ENCODE results near the gene CSGALNACT2.

CSGALNACT2 gene

DNA sequence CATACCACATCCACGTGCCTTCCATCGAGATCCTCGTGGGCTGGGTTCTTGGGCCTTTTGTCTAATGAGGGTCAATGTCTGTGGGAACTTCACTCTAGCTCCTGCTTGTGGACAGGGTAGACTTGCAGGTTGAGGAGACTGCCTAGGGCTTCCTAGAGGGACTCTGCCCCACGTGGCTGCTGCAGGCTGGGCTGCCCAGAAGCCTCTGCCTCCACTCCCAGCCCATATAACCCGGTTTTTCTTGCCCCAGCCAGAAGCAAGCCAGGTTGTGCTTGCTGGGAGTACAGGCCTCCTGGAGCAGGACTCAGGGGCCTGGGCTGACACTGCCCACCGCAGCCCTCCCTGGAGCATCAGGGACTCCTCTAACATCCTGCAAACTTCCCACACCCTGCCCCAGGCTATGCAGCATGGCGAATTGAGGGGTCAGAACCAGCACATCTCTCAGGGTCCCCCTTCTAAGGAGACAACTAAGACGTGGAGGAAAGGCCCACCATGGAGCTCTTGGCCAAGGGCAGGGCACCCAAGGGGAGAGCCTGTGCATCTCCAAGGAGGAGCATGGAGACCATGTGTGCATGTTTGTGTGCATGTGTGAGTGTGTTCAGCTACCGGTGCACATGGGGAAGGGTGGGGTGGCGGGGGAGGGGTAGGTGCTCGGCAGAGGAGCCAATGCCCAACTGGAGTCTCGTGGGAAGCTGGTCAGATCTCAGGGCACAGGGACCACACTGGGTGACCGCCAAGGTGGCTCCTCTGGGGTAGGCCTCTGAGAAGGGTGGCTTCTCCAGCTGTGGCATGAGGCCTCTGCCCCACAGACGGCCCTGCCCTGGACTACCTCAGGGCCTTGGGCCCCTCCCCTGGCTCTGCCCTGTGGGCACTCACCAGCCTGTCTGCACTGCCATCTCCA lies 66.0 kb downstream of the CSGALNACT2 start:
- no peak for DNase-seq

GRCh38 chr10:43204943-43205671 lies 66.9 kb downstream of the CSGALNACT2 start:
- no peak for DNase-seq

DNA sequence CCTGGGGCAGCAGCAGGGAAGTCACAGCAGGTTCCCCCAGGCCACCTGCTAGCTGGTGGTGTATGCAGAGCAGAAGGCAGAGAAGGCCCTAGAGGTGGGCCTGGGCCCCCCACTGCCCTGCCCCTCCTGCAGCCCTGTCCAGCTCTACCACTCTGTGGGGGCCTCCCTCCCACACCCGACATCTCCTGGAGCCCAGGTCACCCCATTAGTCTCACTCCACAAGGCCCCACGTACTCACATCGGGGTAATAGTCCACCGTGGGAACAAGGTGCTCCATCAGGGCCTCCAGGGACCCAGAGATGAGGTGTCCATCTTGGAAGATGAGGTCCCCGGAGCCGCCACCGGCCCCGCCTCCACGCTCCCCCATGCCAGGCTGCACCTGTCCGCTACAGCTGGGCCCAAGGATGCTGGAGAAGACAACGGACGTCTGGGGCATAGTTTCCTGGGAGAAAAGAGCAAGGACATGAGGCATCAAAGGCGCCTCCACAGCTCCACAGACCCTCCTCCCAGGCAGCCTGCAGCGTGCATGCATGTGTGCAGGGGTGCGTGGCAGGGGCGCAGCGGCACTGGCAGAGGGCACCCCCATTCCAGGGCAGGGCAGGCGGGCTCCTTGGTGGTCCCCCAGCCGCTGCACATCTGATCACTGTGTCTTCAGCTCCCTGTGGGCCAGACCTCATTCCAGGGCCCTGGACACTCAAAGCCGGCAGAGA lies 67.6 kb downstream of the CSGALNACT2 start:
- DNase-seq: no peak

DNA sequence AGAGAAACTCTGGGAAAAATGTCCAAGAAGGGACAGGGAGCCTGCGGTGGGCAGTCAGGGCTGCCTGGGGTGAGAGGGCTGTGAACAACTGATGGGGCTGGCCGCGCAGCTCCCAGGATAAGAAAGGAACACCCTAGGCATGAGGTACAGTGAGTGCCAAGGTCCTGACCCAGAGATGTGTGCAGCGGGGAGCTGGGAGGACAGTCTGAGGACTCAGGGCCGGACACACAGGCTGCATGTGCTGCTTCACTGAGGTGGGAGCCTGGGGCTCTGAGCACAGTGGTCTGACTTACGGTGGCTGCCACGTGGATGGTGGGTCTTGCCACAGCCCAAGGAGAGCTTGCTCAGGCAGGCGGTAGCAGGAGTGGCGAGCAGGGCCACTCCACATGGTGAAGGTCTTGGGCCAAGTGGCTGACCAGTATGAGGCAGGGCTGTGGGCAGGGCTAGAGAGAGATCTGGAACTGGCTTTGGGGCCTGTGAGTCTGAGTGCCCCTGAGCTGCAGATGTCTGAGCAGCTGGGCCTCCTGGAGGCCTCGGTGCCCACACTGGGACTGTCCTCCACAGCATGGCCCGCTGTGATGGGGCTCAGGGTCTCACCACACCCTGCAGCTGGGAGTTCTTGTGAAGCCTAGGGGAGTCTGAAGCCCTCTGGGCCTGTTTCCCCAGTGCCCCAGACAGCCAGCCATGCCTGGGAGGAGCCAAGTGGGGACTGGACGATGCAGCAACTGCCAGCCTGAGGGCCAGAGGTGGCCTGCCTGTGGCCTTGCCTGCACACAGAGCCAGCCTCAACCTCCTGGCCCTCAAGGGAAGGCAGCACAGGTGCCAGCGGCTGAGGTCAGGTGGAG lies 68.4 kb downstream of the CSGALNACT2 start:
- no peak for DNase-seq

DNA sequence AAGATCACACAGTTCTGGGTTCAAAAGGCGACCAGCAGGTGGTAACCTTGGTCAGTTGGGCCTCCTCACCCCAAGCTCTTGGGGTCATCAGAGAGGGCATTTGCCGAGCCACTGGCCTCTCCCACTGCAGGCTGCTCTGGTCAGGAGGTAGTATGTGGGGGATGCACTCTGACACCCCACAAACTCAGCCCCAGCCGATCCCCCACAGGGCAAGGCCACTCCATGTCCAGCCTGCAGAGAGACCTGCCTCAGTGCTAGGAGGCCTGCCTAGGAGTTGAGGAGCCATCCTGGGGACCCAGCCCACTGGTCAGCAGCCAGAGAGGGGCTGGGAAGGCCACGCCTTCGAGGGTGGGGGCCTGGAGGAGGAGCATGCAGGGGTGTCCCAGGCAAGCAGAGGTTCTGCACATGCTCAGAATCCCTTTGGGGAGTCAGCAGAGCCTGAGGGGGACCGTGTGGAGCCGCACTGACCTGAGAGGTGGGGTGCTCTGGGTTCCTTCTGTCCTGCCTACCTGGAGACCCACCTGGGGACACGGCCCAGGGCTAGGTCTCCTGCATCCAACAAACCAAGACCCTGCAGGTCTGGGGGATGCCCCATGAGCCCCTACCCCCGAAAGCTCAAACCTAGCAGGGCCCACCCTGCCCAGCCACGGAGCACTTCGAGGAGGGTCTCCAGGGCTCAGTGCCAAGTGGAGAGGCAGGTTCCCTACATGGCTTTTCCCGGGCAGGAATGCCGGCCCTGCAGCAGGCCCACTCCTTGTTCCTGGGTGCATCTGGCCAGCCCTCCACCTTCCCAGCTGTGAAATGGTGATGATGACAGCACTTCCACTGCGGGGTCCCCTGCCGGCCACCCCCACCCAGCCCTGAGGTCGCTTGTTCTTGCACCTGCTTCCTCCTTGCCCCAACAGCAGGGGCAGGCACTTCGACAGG lies 70.2 kb downstream of the CSGALNACT2 start:
- no peak for DNase-seq

- no peak for DNase-seq
Measured at GRCh38 chr10:43209074-43209455, 70.8 kb downstream of the CSGALNACT2 start.

GRCh38 chr10:43209651-43210141 lies 71.5 kb downstream of the CSGALNACT2 start:
- DNase-seq: no peak

- no peak for DNase-seq
Measured at GRCh38 chr10:43210556-43210955, 72.3 kb downstream of the CSGALNACT2 start.

- no peak for DNase-seq
Measured at GRCh38 chr10:43211030-43211429, 72.8 kb downstream of the CSGALNACT2 start.

- no peak for DNase-seq
Measured at GRCh38 chr10:43211431-43212042, 73.3 kb downstream of the CSGALNACT2 start.

GRCh38 chr10:43212043-43212721 lies 73.9 kb downstream of the CSGALNACT2 start:
- no peak for DNase-seq

DNA sequence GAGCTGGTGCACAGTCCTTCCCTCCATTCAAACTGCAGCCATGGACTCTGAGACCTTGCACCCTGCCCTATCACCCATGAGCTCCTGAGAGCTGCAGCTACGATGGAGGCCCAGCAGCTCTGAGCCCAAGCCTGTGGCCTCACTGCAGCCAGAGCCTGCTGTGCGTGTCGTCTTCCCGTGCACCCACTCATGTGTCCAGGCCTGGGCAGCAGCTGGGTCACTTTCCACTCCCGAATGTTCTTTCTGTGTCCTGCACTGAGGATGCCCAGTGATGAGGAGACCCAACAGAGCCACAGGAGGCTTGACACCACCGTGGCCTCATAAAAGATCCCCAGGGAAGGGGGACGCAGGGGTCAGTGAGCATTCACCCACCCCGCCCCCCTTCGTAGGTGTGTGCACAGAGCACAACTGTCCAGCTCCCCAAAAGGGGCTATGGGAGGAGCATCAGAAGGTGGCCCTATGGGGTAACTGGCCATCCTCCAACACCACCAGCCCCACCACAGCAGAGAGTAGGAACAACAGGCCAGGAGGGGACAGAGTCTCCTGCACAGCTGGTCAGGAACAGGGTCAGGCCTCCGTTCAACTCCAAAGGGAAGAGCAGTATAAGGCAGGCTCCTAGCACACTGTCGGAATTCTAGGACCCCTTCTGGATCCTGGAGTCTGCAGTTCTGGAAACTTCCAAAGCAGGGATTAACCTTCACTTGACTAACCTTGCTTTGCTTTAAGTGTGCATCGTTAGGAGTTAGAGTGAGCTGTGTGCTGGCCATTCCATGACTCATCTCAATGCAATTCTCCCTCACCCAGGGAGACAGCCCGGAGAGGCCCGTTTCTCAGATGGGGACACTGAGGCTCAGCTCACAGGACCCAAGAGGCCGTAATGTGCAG lies 76.1 kb downstream of the CSGALNACT2 start:
- no peak for DNase-seq

DNA sequence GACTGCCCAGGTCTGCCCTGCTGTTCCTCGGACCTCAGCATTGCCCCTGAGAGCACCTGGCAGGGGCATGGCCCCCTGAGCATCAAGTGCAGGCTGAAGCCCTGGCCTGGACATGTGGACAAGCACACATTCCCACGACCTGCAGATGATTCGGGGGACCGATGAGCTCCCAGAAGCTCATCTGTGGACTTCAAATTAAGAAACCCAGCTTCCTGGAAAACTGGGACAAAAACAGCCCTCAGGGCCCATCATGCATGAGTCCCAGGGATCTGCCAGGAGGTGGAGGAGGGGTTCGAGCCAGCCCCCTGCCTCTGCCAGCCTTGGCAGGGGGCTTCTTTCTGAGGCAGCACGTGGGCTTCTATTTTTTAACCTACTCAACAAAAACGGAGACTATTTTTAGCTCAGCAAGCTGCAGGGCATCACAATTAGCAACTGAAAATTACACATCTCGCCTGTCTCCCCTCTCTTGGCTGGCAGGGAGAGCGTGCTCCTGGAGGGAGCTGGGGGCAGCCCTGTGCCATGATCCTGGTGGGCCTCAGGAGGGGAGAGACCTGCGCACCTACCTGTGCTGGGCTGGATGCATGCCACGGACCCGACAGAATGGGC lies 76.8 kb downstream of the CSGALNACT2 start:
- DNase-seq: no peak

DNA sequence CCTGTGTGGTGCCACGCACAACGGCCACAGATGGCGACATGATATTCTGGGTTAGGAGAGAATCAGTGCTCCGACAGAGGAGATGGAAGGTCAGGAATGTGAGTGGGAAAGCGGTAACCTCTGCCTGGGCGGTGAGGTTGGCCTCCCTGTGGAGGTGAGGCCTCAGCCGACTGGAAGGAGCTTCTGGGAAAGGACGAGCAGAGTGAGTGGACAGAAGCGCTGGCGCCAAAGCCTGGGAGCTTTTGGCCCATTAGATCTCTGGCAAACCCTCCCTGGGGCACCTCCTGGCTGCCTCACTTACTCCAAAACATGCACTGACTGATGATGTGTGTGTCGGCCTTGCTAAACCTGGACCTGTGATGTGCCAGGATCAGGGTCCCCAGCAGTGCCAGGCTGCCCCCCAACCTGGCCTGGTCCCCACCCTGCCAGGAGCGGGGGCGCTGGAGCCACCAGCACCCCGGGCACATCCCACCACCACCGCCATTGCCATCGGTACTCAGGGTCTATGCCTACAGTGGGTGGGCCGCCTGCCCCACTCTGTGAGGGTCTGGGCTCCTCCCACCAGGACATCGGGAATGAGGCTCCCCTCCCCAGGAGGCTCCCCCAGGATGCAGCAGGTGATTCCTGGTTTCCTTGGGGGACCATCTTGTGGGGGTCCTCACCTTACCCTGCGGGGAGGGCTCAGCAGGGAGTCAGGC lies 77.7 kb downstream of the CSGALNACT2 start:
- DNase-seq: no peak

- DNase-seq: no peak
Measured at GRCh38 chr10:43216931-43217562, 78.8 kb downstream of the CSGALNACT2 start.

GRCh38 chr10:43217563-43218205 lies 79.4 kb downstream of the CSGALNACT2 start:
- DNase-seq: no peak

Data from cortex of kidney (tissue), 1 donor.